DOHH2 (cell line): ENCODE data around the gene ECSCR.

ENCODE experiments used
- EZH2phosphoT487 ChIP-seq: fragments of 200-600 bp; sonication (generic); IDR thresholded peaks from 2 replicates; pipeline ENCODE4 v1.6.1; 2017; ENCODE audit warnings: borderline replicate concordance, mild to moderate bottlenecking, antibody characterized with exemption, low read length, moderate library complexity, mixed read lengths
- TF ChIP-seq, protein P1 (sequence below): fragments of 200-600 bp; sonication (generic); IDR thresholded peaks from one replicate; pipeline ENCODE4 v1.5.1; 2014; ENCODE audit warnings: antibody characterized with exemption, mild to moderate bottlenecking, low read depth, low read length; ENCODE audit not compliant: poor library complexity, severe bottlenecking

DNA sequence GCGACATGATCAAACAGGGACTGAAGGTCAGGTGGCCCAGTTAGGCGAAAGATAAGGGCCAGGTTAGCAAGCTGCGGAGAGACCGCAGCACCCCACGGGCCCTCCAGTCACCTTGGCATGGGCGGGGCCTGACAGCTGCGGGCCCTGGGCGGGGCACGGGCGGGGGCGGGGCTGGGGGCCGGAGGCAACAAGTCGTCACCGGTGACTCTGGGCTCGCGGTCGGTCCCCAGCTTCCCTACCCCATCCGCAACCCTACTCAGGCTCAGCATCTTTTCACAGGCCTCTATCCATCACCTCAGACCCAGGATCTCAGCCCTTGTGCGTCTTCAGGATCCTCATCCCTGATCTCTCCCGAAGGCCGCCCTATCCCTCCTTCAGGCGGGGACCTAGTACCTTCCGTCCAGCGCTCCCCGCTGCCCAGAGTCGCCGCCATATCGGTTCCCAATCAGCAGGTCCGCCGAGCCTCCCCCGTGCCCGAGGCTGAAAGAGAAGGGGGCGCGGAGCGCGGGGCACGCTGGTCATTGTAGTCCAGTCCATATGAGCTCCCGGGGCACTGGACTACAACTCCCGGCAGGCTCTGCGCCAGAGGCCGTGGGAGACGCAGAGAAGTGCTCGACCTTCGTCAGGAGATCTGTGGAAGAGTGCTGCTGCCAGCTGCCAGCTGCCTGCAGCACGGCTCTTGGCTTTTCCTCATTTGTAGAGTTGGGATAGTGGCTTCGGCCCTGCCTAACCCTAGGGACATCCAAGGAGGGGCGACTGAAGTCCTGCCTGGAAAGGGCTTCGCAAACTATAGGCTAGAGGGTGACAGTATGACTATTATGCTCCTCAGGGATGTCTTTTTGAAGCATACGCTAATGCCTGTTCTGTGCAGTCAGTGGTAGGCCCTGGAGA lies 23.3 kb downstream of the ECSCR start, which contains the start of gene DNAJC18:
- TF ChIP-seq, protein P1, sequence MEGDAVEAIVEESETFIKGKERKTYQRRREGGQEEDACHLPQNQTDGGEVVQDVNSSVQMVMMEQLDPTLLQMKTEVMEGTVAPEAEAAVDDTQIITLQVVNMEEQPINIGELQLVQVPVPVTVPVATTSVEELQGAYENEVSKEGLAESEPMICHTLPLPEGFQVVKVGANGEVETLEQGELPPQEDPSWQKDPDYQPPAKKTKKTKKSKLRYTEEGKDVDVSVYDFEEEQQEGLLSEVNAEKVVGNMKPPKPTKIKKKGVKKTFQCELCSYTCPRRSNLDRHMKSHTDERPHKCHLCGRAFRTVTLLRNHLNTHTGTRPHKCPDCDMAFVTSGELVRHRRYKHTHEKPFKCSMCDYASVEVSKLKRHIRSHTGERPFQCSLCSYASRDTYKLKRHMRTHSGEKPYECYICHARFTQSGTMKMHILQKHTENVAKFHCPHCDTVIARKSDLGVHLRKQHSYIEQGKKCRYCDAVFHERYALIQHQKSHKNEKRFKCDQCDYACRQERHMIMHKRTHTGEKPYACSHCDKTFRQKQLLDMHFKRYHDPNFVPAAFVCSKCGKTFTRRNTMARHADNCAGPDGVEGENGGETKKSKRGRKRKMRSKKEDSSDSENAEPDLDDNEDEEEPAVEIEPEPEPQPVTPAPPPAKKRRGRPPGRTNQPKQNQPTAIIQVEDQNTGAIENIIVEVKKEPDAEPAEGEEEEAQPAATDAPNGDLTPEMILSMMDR: no peak
- no peak for TF ChIP-seq EZH2phosphoT487
